Stimulated activated CD4-positive, alpha-beta T cell treated with anti-CD3 and anti-CD28 coated beads, Interleukin-1b, Interleukin-23, amount 100 ng/mL, for 1 hour (primary cell): ENCODE data around the gene ITIH5.

ENCODE experiments used
- DNase-seq, 2 donors: peaks; one replicate each; pipeline ENCODE4 v3.0.0-alpha.2; 2020; ENCODE audit warnings: low read depth in 2 of 2

Gene ITIH5

GRCh38 chr10:7587168-7587864 is 79.5 kb downstream of the ITIH5 start:
- DNase-seq: no peak

DNA sequence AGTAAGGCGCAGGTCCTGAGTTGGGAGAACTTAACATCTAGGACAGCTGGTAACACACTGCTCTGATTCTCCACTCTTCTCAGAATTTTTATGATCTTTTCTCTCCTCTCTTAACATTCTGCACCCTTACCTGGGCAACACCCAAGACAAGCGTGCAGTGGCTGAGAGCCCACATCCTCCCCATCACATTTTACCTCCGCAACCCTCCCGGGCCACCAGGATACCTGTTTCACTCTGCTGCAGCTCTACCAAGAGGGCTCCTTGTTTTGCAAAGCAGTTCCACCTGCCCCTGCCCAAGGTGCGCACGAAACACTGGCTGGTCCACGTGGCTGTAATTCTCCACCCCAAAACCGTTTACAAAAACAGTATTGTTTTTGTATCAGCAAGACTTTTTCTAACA is 81.5 kb downstream of the ITIH5 start:
- no peak for DNase-seq

GRCh38 chr10:7583626-7584025 is 83.1 kb downstream of the ITIH5 start:
- DNase-seq: no peak

DNA sequence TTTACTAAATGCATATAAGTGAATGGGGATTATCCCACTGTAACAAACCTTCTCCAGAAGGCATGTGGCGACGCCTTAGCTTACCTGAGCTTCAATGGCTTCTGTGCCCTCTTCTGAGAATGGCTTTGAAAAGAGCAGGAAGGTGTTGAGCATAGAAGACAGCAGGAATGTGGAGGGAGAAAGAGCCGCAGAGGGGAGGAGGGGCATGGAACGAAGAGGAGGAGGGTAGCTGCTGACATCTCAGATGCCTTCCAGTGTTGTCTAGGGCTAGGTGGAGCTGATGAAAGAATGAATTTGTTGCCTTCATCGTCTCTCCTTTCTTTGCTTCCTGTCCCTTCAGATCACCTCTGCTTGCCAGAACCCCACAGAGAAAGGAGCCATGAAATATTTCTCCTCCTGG is 86.2 kb downstream of the ITIH5 start:
- DNase-seq: no peak

- no peak for DNase-seq
Measured at GRCh38 chr10:7579681-7580080, 87.1 kb downstream of the ITIH5 start.

DNA sequence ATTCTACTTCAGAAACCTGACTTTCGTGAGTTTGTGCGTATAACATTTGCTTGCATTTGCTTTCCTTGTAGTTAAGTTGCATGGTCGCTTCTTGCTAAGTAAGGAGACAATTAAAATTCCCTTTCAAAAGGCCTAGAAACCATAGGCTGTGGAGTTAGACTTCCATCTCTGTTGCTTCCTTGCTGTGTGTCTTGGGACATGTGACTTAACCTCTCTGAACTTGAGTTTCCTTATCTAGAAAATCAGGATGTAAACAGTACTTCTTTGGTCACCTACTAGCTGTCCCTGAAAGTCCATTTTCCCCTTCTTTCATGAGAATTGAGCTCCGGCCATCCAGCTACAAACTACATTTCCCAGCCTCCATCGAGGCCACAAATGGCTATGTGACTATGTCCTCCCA is 89.2 kb downstream of the ITIH5 start:
- no peak for DNase-seq

GRCh38 chr10:7577176-7577575 is 89.6 kb downstream of the ITIH5 start:
- DNase-seq: no peak

- no peak for DNase-seq
Measured at GRCh38 chr10:7576340-7576739, 90.4 kb downstream of the ITIH5 start.

- DNase-seq: no peak
Measured at GRCh38 chr10:7572391-7572790, 94.4 kb downstream of the ITIH5 start.

GRCh38 chr10:7571981-7572380 is 94.8 kb downstream of the ITIH5 start:
- no peak for DNase-seq

GRCh38 chr10:7567911-7568620 is 98.7 kb downstream of the ITIH5 start:
- DNase-seq: no peak

DNA sequence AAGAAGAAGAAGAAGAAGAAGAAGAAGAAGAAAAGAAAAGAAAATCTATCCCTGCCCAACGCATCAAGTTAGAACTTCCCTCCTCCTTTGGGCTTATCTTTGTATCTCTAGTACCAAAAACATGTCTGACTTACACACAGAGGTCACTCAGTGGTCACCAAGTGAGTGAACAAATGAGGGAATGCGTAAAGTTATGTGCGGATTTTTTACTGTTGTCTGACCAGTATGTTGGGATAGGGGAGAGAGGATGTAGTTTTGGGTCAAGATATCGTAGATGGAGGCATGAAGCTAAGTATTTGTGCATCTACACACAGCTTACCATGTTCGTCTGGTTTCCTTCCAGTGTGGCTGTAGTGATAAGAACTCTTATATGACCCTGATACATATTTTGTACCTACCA is 99.9 kb downstream of the ITIH5 start:
- DNase-seq: no peak

- no peak for DNase-seq
Measured at GRCh38 chr10:7565871-7566270, 100.9 kb downstream of the ITIH5 start.

DNA sequence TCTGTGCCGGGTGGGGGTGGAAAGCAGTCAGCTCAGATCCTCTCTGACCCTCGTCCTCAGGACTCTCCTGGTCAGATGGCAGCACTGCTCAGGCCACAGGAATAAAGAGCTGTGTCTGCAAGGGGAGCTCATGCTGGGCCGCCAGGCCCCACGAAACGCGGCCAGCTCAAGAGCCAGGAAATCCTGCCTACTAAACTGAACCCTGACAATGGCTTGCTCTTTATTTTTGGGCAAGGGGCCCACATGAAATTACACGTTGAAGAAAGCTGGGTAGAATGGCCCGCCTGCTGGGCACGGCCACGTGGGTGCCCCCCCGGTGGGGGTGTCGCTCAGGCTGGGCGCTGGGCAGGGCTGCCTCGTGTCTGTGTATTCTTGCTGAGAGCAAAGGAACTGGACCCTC is 103.0 kb downstream of the ITIH5 start:
- DNase-seq: no peak

DNA sequence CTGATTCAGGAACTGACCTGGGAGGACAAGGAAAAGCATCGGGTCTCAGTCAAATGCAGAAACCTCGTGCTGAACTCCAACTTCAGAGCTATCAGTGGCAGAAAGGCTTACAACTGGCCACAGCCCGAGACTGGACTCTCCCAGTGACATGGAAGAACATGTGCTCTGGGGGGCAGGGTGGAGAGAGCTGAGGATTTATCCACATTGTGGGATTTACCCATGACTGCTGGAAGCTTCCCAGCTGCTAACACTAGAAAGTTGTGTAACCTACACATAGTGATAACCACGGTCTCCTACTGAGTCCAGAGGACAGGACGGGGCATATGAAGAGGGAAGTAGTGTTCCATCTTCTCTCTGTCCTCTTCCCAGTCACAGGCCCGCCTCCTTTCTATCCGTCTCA is 103.4 kb downstream of the ITIH5 start:
- no peak for DNase-seq

DNA sequence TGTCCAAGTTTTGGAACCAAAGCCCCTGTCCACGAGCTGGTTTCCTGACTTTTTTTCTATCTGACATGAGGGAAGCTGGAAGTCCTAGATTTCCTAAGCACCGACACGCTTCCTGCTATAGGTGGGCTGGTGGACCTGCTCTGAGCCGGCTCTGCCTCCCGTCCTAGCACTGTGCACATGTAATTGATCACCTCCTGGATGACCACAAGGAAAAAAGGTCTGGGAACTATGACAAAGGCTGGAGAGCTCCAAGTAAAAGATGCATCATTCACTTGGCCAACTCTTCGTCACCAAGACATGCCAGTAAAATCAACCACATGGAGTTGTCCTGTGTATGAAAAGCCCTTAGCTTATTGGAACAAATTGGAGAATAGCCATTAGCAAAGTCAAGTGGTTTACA is 104.8 kb downstream of the ITIH5 start:
- DNase-seq: no peak

- DNase-seq: no peak
Measured at GRCh38 chr10:7561216-7561893, 105.4 kb downstream of the ITIH5 start.

GRCh38 chr10:7560519-7560918 is 106.2 kb downstream of the ITIH5 start:
- no peak for DNase-seq

GRCh38 chr10:7559386-7559785 is 107.4 kb downstream of the ITIH5 start:
- DNase-seq: no peak

DNA sequence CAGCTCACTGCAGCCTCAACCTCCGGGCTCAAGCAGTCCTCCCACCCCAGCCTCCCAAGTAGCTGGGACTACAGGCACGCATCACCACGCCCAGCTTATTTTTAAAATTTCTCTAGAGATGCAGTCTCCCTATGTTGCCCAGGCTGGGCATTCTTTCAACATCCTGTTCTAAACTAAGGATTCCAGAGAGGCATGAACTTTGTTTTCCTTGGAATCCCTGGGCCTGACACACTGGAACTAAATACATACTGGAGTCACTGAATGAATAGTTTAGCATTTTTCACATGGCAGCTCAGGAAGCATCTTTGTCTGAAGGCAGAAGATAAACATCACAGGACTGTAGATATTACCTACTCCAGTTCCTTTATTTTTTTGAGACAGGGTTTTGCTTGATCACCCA is 108.7 kb downstream of the ITIH5 start:
- no peak for DNase-seq

GRCh38 chr10:7553531-7553930 is 113.2 kb downstream of the ITIH5 start:
- no peak for DNase-seq

GRCh38 chr10:7551950-7552716 is 114.6 kb downstream of the ITIH5 start:
- no peak for DNase-seq
